Ovary (tissue), 9 donors: ENCODE data around the gene PHKB. TPM values are rescaled to one million over a fixed set of nuclear protein-coding genes. Genes with fewer than 3 reads are reported as not detected.

ENCODE experiments used
- DNase-seq, 5 donors: peaks; one replicate each; pipeline ENCODE4 v3.0.0-alpha.2; 2019 to 2020
- H3K27ac ChIP-seq, 2 donors: fragments of 200-600 bp; one replicate each; pipeline versions ENCODE4 v1.5.1 to v1.8.0; 2019 to 2022
- H3K27me3 ChIP-seq: fragments of 200-600 bp; one replicate; pipeline ENCODE4 v1.8.0; 2022
- H3K36me3 ChIP-seq: fragments of 200-600 bp; sonication (generic); one replicate; pipeline ENCODE4 v1.5.1; 2019
- H3K4me1 ChIP-seq: one replicate; pipeline ENCODE4 v1.8.1; 2013; ENCODE audit warnings: mild to moderate bottlenecking, moderate library complexity; ENCODE audit not compliant: insufficient read depth
- H3K4me3 ChIP-seq: fragments of 200-600 bp; sonication (generic); one replicate; pipeline ENCODE4 v1.5.1; 2017
- H3K9me3 ChIP-seq, 2 donors: fragments of 200-600 bp in 1 of 2; sonication (generic) in 1 of 2; one replicate each; pipeline versions ENCODE4 v1.5.1 to v1.8.1; 2013 to 2019; ENCODE audit warnings: mild to moderate bottlenecking in 1 of 2, moderate library complexity in 1 of 2
- CTCF ChIP-seq, 3 donors: fragments of 450-650 bp in 2 of 3; fragments of 200-600 bp in 1 of 3; IDR thresholded peaks; one replicate each; pipeline versions ENCODE4 v1.5.1 to v1.8.0; 2016 to 2022; ENCODE audit warnings: antibody characterized with exemption in 3 of 3, mild to moderate bottlenecking in 1 of 3
- EP300 ChIP-seq: sonication (generic); formaldehyde crosslinking; IDR thresholded peaks from one replicate; pipeline ENCODE4 v1.6.1; 2017; ENCODE audit warnings: antibody characterized with exemption
- POLR2A ChIP-seq: fragments of 450-650 bp; IDR thresholded peaks from one replicate; pipeline ENCODE4 v1.6.1; 2017; ENCODE audit warnings: antibody characterized with exemption, mild to moderate bottlenecking, moderate library complexity
- WGBS, 3 donors: extraction: QIAGEN DNeasy Blood & Tissue Kit in 1 of 3; methylation state at CpG; one replicate each; pipeline versions ENCODE4 v1.1.5 to v1.1.7; 2013 to 2017; 5-methylcytosine and 5-hydroxymethylcytosine counted together
- intact Hi-C, 4 donors: fragments of 100-400 bp; cut with DNase I; formaldehyde crosslinking; loops; one replicate each; pipeline versions ENCODE4 v1.11.0 to v1.15.1; 2022 to 2023
- polyA plus RNA-seq, 2 donors: library from polyadenylated mRNA; stranded (reverse); fragments of 200-250 nt in 1 of 2; fragments of 350-450 nt in 1 of 2; fragmentation: Illumina TruSeq in 1 of 2; extraction: RNeasy Lipid Tissue Mini Kit (QIAGEN cat#74804) in 1 of 2; gene quantifications; one replicate each; pipeline ENCODE4 v1.2.3, GENCODE V29; 2013 to 2014
- total RNA-seq, 7 donors: library from RNA; depleted of rRNA in 2 of 7; stranded (reverse); fragments of >200 nt in 2 of 7; fragmentation: NEBNext Ultra II Directional in 3 of 7; extraction: Animal tissue kit (Norgen Biotek cat#: 25700) in 3 of 7; gene quantifications; one replicate each; pipeline versions ENCODE4 v1.1.0 to v1.2.4, GENCODE V29; 2016 to 2023
- donor health status: DM: no; HTN: no; CAD: no; lungs with moderate emphysema.
- donor health status: DM: no; HTN: no; CAD: no.
- donor health status: Bipolar disorder and iron deficiency.
- donor health status: DM: yes; HTN: yes; CAD: no.
- donor health status: DM: no; HTN: no; CAD: no.
- donor health status: DM: yes; HTN: yes; CAD: no.

The PHKB gene
- total and polyA plus RNA-seq, 9 donors, result 16.5 to 86.6 (median 59.4) TPM

DNA sequence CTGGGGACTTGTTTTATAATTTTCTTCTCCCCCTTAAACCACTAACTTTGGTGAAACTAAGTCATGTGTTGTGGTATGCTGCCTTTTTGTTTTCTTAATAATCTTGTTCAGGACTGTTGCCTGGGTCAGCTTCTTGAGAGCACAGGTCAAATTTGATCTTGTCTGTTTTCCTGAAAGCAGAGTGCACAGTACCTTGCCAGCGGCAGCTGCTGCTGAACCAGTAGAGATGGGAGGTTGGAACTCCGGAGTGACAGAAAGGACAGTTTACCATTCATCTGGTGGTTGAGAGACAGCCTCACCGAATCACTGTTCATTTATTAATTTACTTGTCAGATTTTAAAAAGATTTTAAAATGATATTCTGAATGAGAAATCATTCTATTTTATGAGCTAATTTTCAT, 125.0 kb downstream of the PHKB start:
- intact Hi-C loops, result no loop called here
- Histone ChIP-seq H3K27me3 (no peaks in the 10 kb centered on the region), H3K4me3 (no peak overlapping the region), H3K27ac (no peak overlapping the region), H3K4me1 (no peaks in the 10 kb centered on the region), H3K36me3 (no peaks in the 10 kb centered on the region), H3K9me3 (no peaks in the 10 kb centered on the region)
- no peak for TF ChIP-seq POLR2A
- DNase-seq, result no peak
- 89 to 97% (median 93%) methylated on average over 3 of the region's 3 CpGs for WGBS, 3 donors

DNA sequence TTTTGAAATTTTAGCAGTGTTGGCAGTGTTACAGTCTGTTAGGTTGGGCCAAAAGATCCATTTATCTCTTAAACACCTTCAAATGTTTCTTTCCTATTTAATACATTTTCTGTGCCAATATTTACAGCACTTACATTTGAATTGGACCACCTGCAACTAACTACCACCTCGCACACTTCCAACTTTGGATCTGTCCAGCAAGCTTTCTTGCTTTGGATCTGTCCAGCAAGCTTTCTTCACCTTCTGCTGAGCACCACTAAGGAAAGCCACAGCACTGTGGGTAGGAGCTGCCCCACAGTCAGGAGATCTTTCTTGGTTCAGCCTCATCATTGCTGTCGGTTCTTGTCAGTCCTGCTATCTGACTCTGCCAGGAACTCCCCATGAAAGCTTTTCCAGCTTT, 129.3 kb downstream of the PHKB start:
- Histone ChIP-seq H3K4me3 (no peak overlapping the region), H3K4me1 (no peaks in the 10 kb centered on the region), H3K27me3 (no peaks in the 10 kb centered on the region), H3K36me3 (no peaks in the 10 kb centered on the region), H3K9me3 (no peaks in the 10 kb centered on the region), H3K27ac (no peak overlapping the region)
- intact Hi-C loops, result no loop called here
- TF ChIP-seq EP300, result no peak
- no peak for TF ChIP-seq POLR2A
- TF ChIP-seq CTCF (IDR thresholded peaks at IDR 0.05), result no peak
- 94 to 97% (median 95%) methylated on average over 2 of the region's 2 CpGs for WGBS, 3 donors
- DNase-seq, result no peak

DNA sequence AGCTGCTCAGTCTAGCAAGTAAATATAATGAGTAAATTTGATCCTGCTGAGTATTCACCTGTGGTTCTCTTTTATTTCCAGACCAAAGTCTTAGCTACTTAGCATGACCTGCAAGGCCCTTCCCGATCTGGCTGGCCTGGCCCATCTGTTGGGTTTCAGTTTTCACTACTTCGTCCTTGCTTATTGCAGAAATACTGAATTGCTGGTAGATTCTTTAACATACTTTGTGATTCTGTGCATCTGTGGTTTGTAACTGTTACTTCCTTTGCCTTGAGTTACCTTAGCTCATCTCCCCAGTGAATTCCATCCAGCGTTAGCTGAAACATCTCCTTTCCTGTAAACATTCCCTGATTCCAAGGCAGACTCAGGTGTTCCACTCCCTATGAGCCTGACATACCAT, 131.1 kb downstream of the PHKB start:
- Histone ChIP-seq H3K4me1 (no peaks in the 10 kb centered on the region), H3K27ac (no peak overlapping the region), H3K4me3 (no peak overlapping the region), H3K9me3 (no peaks in the 10 kb centered on the region), H3K36me3 (no peaks in the 10 kb centered on the region), H3K27me3 (no peaks in the 10 kb centered on the region)
- 92 to 95% (median 95%) methylated on average over 3 of the region's 3 CpGs for WGBS, 3 donors
- no peak for DNase-seq
- intact Hi-C loops, result no loop called here
- TF ChIP-seq POLR2A, result no peak
- no peak for TF ChIP-seq CTCF (IDR thresholded peaks at IDR 0.05)
- TF ChIP-seq EP300, result no peak

DNA sequence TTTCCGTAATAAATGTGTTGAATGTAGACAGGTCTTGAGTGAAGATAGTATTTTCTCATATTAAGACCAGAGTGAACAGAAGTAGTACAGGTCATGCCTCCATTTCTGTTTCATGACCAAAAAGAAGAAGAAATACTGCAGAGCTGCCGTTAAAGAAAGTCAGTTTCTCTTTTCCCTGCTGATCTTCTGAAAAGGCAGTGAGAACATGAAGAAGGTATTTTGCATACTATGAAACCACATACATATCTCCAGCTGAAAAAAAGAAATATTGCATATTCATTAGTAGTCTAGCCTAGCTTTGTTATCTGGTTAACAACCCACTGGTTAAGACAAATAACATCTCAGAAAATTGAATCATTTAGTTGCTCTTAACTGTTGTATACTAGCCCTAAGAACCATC, 138.4 kb downstream of the PHKB start:
- no peaks in the 10 kb centered on the region for H3K27me3 ChIP-seq
- H3K27ac ChIP-seq, result no peak overlapping the region
- WGBS, 3 donors, result 90 to 96% (median 94%) methylated on average over 2 of the region's 2 CpGs
- no peaks in the 10 kb centered on the region for H3K9me3 ChIP-seq
- H3K4me3 ChIP-seq, result no peak overlapping the region
- intact Hi-C loops, result no loop called here
- DNase-seq, result no peak
- TF ChIP-seq CTCF (IDR thresholded peaks at IDR 0.05) (no peak), POLR2A (no peak), EP300 (no peak)
- H3K36me3 ChIP-seq, result no peaks in the 10 kb centered on the region
- no peaks in the 10 kb centered on the region for H3K4me1 ChIP-seq

GRCh38 chr16:47600376-47600775, 139.2 kb downstream of the PHKB start:
- no peak overlapping the region for H3K27ac ChIP-seq
- no peaks in the 10 kb centered on the region for H3K27me3 ChIP-seq
- 96 to 98% (median 97%) methylated on average over 6 of the region's 6 CpGs for WGBS, 3 donors
- intact Hi-C loops, result no loop called here
- H3K36me3 ChIP-seq, result no peaks in the 10 kb centered on the region
- H3K4me3 ChIP-seq, result no peak overlapping the region
- TF ChIP-seq CTCF (IDR thresholded peaks at IDR 0.05), result no peak
- TF ChIP-seq POLR2A, result no peak
- no peak for TF ChIP-seq EP300
- no peaks in the 10 kb centered on the region for H3K4me1 ChIP-seq
- no peaks in the 10 kb centered on the region for H3K9me3 ChIP-seq
- DNase-seq, result no peak
